B cell (primary cell): ENCODE data around the gene CRIM1. TPM values are rescaled to one million over a fixed set of nuclear protein-coding genes. Genes with fewer than 3 reads are reported as not detected.

Experiments
- ATAC-seq: fragments of 200-7000 bp; cut with Tn5 transposase; one replicate; pipeline ENCODE4 v1.10.0; 2021; ENCODE audit warnings: low read depth, mild to moderate bottlenecking, moderate number of reproducible peaks, moderate library complexity
- CTCF ChIA-PET: fragments of 350-600 bp; sonication (Branson Sonifier 250); formaldehyde crosslinking; loops from one replicate; lab custom pipeline; 2021; ENCODE audit warnings: antibody characterized with exemption, inconsistent platforms; lab: Charles Lee
- POLR2A ChIA-PET: fragments of 350-600 bp; sonication (Branson Sonifier 250); formaldehyde crosslinking; loops from one replicate; lab custom pipeline; 2021; ENCODE audit warnings: antibody characterized with exemption; lab: Charles Lee
- DNase-seq: peaks from one replicate; pipeline ENCODE4 v3.0.0; 2013
- H2AFZ ChIP-seq: 2 replicates; pipeline ENCODE4 v1.6.1; 2012; ENCODE audit warnings: mild to moderate bottlenecking, low read depth, low read length; ENCODE audit not compliant: insufficient read depth, poor library complexity, severe bottlenecking
- H3K27ac ChIP-seq, 2 donors: 1 replicate in 1 of 2; 2 replicates in 1 of 2; pipeline ENCODE4 v1.5.1; 2012 to 2013; ENCODE audit warnings: low read length in 2 of 2, mild to moderate bottlenecking in 2 of 2, moderate library complexity in 1 of 2
- H3K27me3 ChIP-seq, 4 experiments: fragments of 200-600 bp in 1 of 4; sonication (generic) in 1 of 4; replicated peaks in 1 of 4; 1 replicate in 2 of 4; 2 replicates in 2 of 4; pipeline versions ENCODE4 v1.6.1 to v1.7.0; 2013 to 2016; ENCODE audit warnings: low read length in 3 of 4, mild to moderate bottlenecking in 2 of 4, mixed read lengths in 1 of 4, moderate library complexity in 1 of 4; ENCODE audit not compliant: insufficient read depth in 4 of 4, control insufficient read depth in 3 of 4; ENCODE audit errors: control extremely low read depth in 1 of 4
- H3K36me3 ChIP-seq, 2 experiments: replicated peaks in 1 of 2; 1 replicate in 1 of 2; 2 replicates in 1 of 2; pipeline versions ENCODE4 v1.6.1 to v1.7.1; 2013; ENCODE audit warnings: low read length in 1 of 2; ENCODE audit not compliant: insufficient read depth in 2 of 2, control insufficient read depth in 1 of 2; ENCODE audit errors: control extremely low read depth in 1 of 2, extremely low read depth in 1 of 2
- H3K4me1 ChIP-seq, 2 donors: fragments of 200-600 bp in 1 of 2; sonication (generic) in 1 of 2; 1 replicate in 1 of 2; 2 replicates in 1 of 2; pipeline versions ENCODE4 v1.5.1 to v1.6.1; 2013 to 2017; ENCODE audit warnings: low read length in 2 of 2; ENCODE audit not compliant: control insufficient read depth in 2 of 2, insufficient read depth in 2 of 2
- H3K4me2 ChIP-seq: replicated peaks from 2 replicates; pipeline ENCODE3; 2012; ENCODE audit warnings: mild to moderate bottlenecking, low read depth, low read length; ENCODE audit not compliant: poor library complexity, severe bottlenecking
- H3K4me3 ChIP-seq, 5 experiments: fragments of 200-600 bp in 1 of 5; sonication (generic) in 1 of 5; 1 replicate in 3 of 5; 2 replicates in 2 of 5; pipeline versions ENCODE4 v1.5.1 to v1.7.0; 2011 to 2016; ENCODE audit warnings: low read length in 4 of 5, mild to moderate bottlenecking in 4 of 5, low read depth in 2 of 5, control low read depth in 1 of 5, moderate library complexity in 1 of 5; ENCODE audit not compliant: insufficient read depth in 1 of 5; ENCODE audit errors: control extremely low read depth in 1 of 5, extremely low read depth in 1 of 5
- H3K79me2 ChIP-seq: fragments of 200-600 bp; sonication (generic); one replicate; pipeline ENCODE4 v1.6.0; 2016; ENCODE audit warnings: low read length; ENCODE audit not compliant: control insufficient read depth, insufficient read depth
- H3K9ac ChIP-seq: fragments of 200-600 bp; sonication (generic); 2 replicates; pipeline ENCODE4 v1.6.1; 2017; ENCODE audit warnings: mild to moderate bottlenecking, low read length, moderate library complexity
- H3K9me3 ChIP-seq, 3 donors: one replicate each; pipeline versions ENCODE4 v1.6.1 to v1.7.1; 2013; ENCODE audit warnings: low read length in 2 of 3; ENCODE audit not compliant: control insufficient read depth in 2 of 3, insufficient read depth in 1 of 3; ENCODE audit errors: control extremely low read depth in 1 of 3
- H4K20me1 ChIP-seq: 2 replicates; pipeline ENCODE4 v1.6.0; 2012; ENCODE audit warnings: mild to moderate bottlenecking, low read length; ENCODE audit not compliant: insufficient read depth, control insufficient read depth, poor library complexity, severe bottlenecking
- H3K27ac Mint-ChIP-seq: one replicate; pipeline ENCODE4 v1.8.0; 2021; ENCODE audit warnings: mixed read lengths
- H3K27me3 Mint-ChIP-seq: one replicate; pipeline ENCODE4 v1.8.0; 2021; ENCODE audit warnings: mixed read lengths
- H3K4me1 Mint-ChIP-seq: one replicate; pipeline ENCODE4 v1.8.0; 2021; ENCODE audit warnings: mixed read lengths
- H3K4me3 Mint-ChIP-seq: one replicate; pipeline ENCODE4 v1.8.0; 2021; ENCODE audit warnings: mixed read lengths
- H3K9me3 Mint-ChIP-seq: one replicate; pipeline ENCODE4 v1.8.0; 2022; ENCODE audit warnings: mixed read lengths; ENCODE audit not compliant: insufficient read depth
- EZH2 ChIP-seq: IDR thresholded peaks from 2 replicates; pipeline ENCODE4 v1.6.1; 2012; ENCODE audit warnings: borderline replicate concordance, low read depth, mild to moderate bottlenecking, moderate library complexity, low read length; ENCODE audit not compliant: insufficient read depth, poor library complexity, severe bottlenecking
- WGBS: methylation state at CpG from one replicate; pipeline ENCODE4 v1.1.5; 2013; ENCODE audit warnings: missing lambda C conversion rate; ENCODE audit not compliant: insufficient coverage; 5-methylcytosine and 5-hydroxymethylcytosine counted together
- intact Hi-C: fragments of 100-400 bp; cut with micrococcal nuclease; formaldehyde crosslinking; loops from one replicate; pipeline ENCODE4 v1.10.0; 2022
- polyA plus RNA-seq: library from polyadenylated mRNA; depleted of rRNA; stranded (reverse); fragments of >200 nt; gene quantifications from 2 replicates; pipeline ENCODE4 v1.2.3, GENCODE V29; 2012
- total RNA-seq, 2 donors: library from RNA; stranded (reverse); fragments of 120-200 nt in 1 of 2; gene quantifications; 1 replicate in 1 of 2; 2 replicates in 1 of 2; pipeline versions ENCODE4 v1.2.3 to v1.2.4, GENCODE V29; 2013 to 2022
- TF ChIP-seq, protein P1 (sequence below): fragments of 200-600 bp; IDR thresholded peaks from one replicate; pipeline ENCODE4 v1.8.0; 2022; ENCODE audit warnings: antibody characterized with exemption, mild to moderate bottlenecking

The CRIM1 gene
- total and polyA plus RNA-seq, 2 donors (not counting 1 experiment from before 2014, with no cell fraction given): 1.3 to 5.0 TPM

DNA sequence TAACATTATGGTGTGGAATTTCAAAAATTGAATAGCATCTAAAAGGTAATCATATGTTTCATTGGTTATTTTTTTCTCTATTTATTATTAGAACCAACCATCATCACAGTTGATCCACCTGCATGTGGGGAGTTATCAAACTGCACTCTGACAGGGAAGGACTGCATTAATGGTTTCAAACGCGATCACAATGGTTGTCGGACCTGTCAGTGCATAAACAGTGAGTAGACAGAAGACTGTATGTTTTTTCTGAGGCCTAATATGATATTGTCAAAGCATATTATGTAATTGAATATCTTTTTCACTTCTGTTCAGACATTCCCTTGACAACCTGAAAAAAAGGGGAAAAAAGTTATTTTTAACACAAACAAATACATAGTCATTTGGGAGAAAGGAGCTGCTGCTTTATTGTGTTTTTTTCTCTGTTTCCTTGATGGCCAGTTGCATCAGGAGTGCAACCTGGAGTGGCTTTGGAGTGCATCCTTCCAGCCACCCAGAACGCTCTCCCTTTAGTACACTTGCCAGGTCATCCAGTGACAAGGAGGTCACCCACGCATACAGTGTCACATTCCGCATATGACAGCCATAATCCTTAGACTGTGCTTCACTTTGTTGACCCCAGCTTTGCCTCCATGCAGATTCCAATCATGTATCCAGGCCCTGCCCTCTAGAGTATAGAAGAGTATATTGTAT is 143.7 kb downstream of the CRIM1 start:
- Histone ChIP-seq H2AFZ (no peak overlapping the region), H3K36me3 (peaks cover 0 to 1% of the 10 kb centered on the region in 2 experiments), H3K4me1 (no peaks in the 10 kb centered on the region), H3K79me2 (no peaks in the 10 kb centered on the region), H3K4me2 (no peak overlapping the region), H3K27ac (no peak overlapping the region), H3K9ac (no peak overlapping the region), H4K20me1 (no peaks in the 10 kb centered on the region), H3K4me3 (no peak overlapping the region), H3K9me3 (no peaks in the 10 kb centered on the region), H3K27me3 (no peaks in the 10 kb centered on the region)
- ChIA-PET CTCF (no interaction called here), POLR2A (no interaction called here)
- Mint-ChIP-seq H3K4me3 (no peak overlapping the region), H3K4me1 (no peaks in the 10 kb centered on the region), H3K9me3 (no peaks in the 10 kb centered on the region), H3K27me3 (peaks cover 5% of the 10 kb centered on the region), H3K27ac (no peak overlapping the region)
- intact Hi-C loops: no loop called here
- DNase-seq: no peak
- WGBS: 94% methylated on average over 2 of the region's 6 CpGs
- TF ChIP-seq, protein P1, sequence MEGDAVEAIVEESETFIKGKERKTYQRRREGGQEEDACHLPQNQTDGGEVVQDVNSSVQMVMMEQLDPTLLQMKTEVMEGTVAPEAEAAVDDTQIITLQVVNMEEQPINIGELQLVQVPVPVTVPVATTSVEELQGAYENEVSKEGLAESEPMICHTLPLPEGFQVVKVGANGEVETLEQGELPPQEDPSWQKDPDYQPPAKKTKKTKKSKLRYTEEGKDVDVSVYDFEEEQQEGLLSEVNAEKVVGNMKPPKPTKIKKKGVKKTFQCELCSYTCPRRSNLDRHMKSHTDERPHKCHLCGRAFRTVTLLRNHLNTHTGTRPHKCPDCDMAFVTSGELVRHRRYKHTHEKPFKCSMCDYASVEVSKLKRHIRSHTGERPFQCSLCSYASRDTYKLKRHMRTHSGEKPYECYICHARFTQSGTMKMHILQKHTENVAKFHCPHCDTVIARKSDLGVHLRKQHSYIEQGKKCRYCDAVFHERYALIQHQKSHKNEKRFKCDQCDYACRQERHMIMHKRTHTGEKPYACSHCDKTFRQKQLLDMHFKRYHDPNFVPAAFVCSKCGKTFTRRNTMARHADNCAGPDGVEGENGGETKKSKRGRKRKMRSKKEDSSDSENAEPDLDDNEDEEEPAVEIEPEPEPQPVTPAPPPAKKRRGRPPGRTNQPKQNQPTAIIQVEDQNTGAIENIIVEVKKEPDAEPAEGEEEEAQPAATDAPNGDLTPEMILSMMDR: no peak
- no peak for TF ChIP-seq EZH2
- no peak for ATAC-seq

DNA sequence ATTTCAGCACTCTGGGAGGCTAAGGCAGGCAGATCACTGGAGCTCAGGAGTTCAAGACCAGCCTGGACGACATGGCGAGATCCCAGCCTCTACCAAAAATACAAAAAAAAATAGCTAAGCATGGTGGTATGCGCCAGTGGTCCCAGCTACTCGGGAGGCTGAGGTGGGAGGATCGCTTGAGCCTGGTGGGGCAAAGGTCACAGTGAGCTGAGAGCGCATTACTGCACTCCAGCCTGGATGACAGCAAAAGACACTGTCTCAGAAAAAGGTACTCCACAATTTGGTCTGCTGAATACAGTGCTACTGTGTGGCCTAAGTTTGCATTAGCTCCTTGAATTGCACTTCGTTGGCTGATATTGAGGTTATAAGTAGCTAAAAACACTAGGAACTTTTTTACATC is 144.5 kb downstream of the CRIM1 start:
- no peaks in the 10 kb centered on the region for H3K27me3 Mint-ChIP-seq
- intact Hi-C loops: no loop called here
- Histone ChIP-seq H3K27me3 (no peaks in the 10 kb centered on the region), H2AFZ (no peak overlapping the region), H3K27ac (no peak overlapping the region), H3K9ac (no peak overlapping the region), H3K36me3 (peaks cover 0 to 2% of the 10 kb centered on the region in 2 experiments), H3K4me3 (no peak overlapping the region), H4K20me1 (no peaks in the 10 kb centered on the region), H3K4me1 (no peaks in the 10 kb centered on the region), H3K79me2 (no peaks in the 10 kb centered on the region), H3K4me2 (no peak overlapping the region), H3K9me3 (no peaks in the 10 kb centered on the region)
- H3K27ac Mint-ChIP-seq: no peak overlapping the region
- H3K4me1 Mint-ChIP-seq: no peaks in the 10 kb centered on the region
- no peak for DNase-seq
- ChIA-PET POLR2A (no interaction called here), CTCF (no interaction called here)
- TF ChIP-seq, protein P1: no peak
- no peak for TF ChIP-seq EZH2
- H3K9me3 Mint-ChIP-seq: no peaks in the 10 kb centered on the region
- 95% methylated on average over 4 of the region's 7 CpGs for WGBS
- H3K4me3 Mint-ChIP-seq: no peak overlapping the region
- ATAC-seq: no peak
